Fibroblast of skin of left quadriceps (primary cell): Measurements from ENCODE around the gene PPP1R37.
"Not testable (repeated sequence)": the region's sequence is repeated elsewhere in the genome, so short reads cannot be mapped to it uniquely, and the experiment has no call there.

Source experiments
- DNase-seq, 2 experiments: peaks; one replicate each; pipeline ENCODE4 v3.0.0-alpha.2; 2013; ENCODE audit warnings: low read depth in 2 of 2

Gene PPP1R37

GRCh38 chr19:45115809-45116615 is 23.0 kb downstream of the PPP1R37 start:
- no peak for DNase-seq

- DNase-seq, result no peak
Measured at GRCh38 chr19:45117167-45117594, 24.2 kb downstream of the PPP1R37 start.

GRCh38 chr19:45117671-45118070 is 24.7 kb downstream of the PPP1R37 start:
- no peak for DNase-seq

GRCh38 chr19:45118106-45118505 is 25.1 kb downstream of the PPP1R37 start:
- no peak for DNase-seq

- not testable (repeated sequence) for DNase-seq
Measured at GRCh38 chr19:45118591-45119355, 25.8 kb downstream of the PPP1R37 start.

GRCh38 chr19:45119582-45119981 is 26.6 kb downstream of the PPP1R37 start:
- no peak for DNase-seq

GRCh38 chr19:45121827-45122345 is 28.9 kb downstream of the PPP1R37 start:
- DNase-seq, result no peak

GRCh38 chr19:45122832-45123231 is 29.9 kb downstream of the PPP1R37 start:
- no peak for DNase-seq

- DNase-seq, result no peak
Measured at GRCh38 chr19:45123440-45123850, 30.5 kb downstream of the PPP1R37 start.

GRCh38 chr19:45124021-45124420 is 31.0 kb downstream of the PPP1R37 start:
- DNase-seq, result no peak

GRCh38 chr19:45125360-45125759 is 32.4 kb downstream of the PPP1R37 start:
- DNase-seq, result no peak

GRCh38 chr19:45125975-45126493 is 33.1 kb downstream of the PPP1R37 start:
- peak; percentile 5 to 7 for DNase-seq

- DNase-seq, result no peak
Measured at GRCh38 chr19:45126654-45127053, 33.7 kb downstream of the PPP1R37 start.

GRCh38 chr19:45128146-45128545 is 35.2 kb downstream of the PPP1R37 start:
- no peak for DNase-seq

GRCh38 chr19:45128806-45129205 is 35.8 kb downstream of the PPP1R37 start:
- DNase-seq, result no peak

GRCh38 chr19:45130236-45130635 is 37.3 kb downstream of the PPP1R37 start:
- no peak for DNase-seq

GRCh38 chr19:45130888-45131615 is 38.1 kb downstream of the PPP1R37 start:
- DNase-seq, result no peak

- no peak for DNase-seq
Measured at GRCh38 chr19:45133661-45134060, 40.7 kb downstream of the PPP1R37 start.

- DNase-seq, result no peak
Measured at GRCh38 chr19:45135176-45135885, 42.4 kb downstream of the PPP1R37 start.

GRCh38 chr19:45136507-45137178 is 43.7 kb downstream of the PPP1R37 start:
- no peak for DNase-seq
